HepG2 (cell line): Measurements from ENCODE around the gene GDF9. TPM values are rescaled to one million over a fixed set of nuclear protein-coding genes. Genes with fewer than 3 reads are reported as not detected.

Experiments
- TEAD2 ChIP-seq: sonication (generic); formaldehyde crosslinking; IDR thresholded peaks from 2 replicates; pipeline ENCODE4 v1.9.0; 2021; ENCODE audit warnings: missing genetic modification reagents
- polyA plus RNA-seq, 8 experiments: library from polyadenylated mRNA; depleted of rRNA in 3 of 8; stranded (reverse) in 7 of 8; unstranded in 1 of 8; fragments of >200 nt; fragmentation: Illumina TruSeq in 4 of 8; extraction: Trizol in 4 of 8; gene quantifications; 2 replicates each; pipeline versions ENCODE4 v1.2.1 to v1.2.3, GENCODE V29; 2011 to 2016; ENCODE audit warnings: low read depth in 4 of 8, missing spikeins in 1 of 8, mixed read lengths in 1 of 8; ENCODE audit not compliant: insufficient read depth in 1 of 8
- total RNA-seq, 5 experiments: library from RNA; depleted of rRNA; stranded (reverse); fragments of >200 nt; fragmentation: Illumina TruSeq; extraction: Trizol; gene quantifications; 2 replicates each; pipeline ENCODE4 v1.2.3, GENCODE V29; 2016; ENCODE audit warnings: low read depth in 1 of 5
- TF ChIP-seq, protein P1 (sequence below), 2 experiments: fragments of 450-650 bp in 1 of 2; sonication (generic) in 1 of 2; formaldehyde crosslinking in 1 of 2; IDR thresholded peaks; 2 replicates each; pipeline versions ENCODE4 v1.6.1 to v1.8.0; 2016 to 2022; ENCODE audit warnings: antibody characterized with exemption in 1 of 2, mild to moderate bottlenecking in 1 of 2, missing genetic modification reagents in 1 of 2
- TF ChIP-seq, protein P2 (sequence below): IDR thresholded peaks from 2 replicates; pipeline ENCODE4 v1.6.1; 2016; ENCODE audit warnings: low read depth

Gene GDF9
- total and polyA plus RNA-seq, 2 of the 13 experiments (the other 11 are each of a cell fraction or from before 2014, with no cell fraction given) = 0.33 to 0.38 TPM

DNA sequence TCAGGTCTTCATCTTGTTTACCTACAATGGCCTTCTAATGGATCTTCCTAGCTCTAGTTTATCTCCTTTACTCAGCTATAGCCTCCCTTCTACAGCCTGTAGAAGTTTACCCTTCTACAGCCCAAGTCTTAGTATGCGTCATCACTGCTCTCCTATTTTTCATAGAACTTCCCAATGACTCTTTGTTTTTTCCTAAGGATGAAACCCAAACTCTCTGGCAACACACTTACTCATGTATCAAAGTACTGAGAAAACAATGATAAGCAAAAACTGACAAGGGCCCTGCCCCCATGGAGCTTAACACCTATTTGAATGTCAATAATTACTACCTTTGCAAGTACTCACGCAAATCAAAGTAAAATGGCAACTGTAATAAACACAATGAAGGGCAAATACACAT, 40.9 kb upstream of the GDF9 start (continued):
- TF ChIP-seq, protein P1, sequence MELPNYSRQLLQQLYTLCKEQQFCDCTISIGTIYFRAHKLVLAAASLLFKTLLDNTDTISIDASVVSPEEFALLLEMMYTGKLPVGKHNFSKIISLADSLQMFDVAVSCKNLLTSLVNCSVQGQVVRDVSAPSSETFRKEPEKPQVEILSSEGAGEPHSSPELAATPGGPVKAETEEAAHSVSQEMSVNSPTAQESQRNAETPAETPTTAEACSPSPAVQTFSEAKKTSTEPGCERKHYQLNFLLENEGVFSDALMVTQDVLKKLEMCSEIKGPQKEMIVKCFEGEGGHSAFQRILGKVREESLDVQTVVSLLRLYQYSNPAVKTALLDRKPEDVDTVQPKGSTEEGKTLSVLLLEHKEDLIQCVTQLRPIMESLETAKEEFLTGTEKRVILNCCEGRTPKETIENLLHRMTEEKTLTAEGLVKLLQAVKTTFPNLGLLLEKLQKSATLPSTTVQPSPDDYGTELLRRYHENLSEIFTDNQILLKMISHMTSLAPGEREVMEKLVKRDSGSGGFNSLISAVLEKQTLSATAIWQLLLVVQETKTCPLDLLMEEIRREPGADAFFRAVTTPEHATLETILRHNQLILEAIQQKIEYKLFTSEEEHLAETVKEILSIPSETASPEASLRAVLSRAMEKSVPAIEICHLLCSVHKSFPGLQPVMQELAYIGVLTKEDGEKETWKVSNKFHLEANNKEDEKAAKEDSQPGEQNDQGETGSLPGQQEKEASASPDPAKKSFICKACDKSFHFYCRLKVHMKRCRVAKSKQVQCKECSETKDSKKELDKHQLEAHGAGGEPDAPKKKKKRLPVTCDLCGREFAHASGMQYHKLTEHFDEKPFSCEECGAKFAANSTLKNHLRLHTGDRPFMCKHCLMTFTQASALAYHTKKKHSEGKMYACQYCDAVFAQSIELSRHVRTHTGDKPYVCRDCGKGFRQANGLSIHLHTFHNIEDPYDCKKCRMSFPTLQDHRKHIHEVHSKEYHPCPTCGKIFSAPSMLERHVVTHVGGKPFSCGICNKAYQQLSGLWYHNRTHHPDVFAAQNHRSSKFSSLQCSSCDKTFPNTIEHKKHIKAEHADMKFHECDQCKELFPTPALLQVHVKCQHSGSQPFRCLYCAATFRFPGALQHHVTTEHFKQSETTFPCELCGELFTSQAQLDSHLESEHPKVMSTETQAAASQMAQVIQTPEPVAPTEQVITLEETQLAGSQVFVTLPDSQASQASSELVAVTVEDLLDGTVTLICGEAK (IDR thresholded peaks at IDR 0.05) = no peak
- TF ChIP-seq, protein P1 (CRISPR knock-in tag; IDR thresholded peaks at IDR 0.05) = no peak
- no peak for TF ChIP-seq TEAD2 (CRISPR knock-in tag)
- TF ChIP-seq, protein P2, sequence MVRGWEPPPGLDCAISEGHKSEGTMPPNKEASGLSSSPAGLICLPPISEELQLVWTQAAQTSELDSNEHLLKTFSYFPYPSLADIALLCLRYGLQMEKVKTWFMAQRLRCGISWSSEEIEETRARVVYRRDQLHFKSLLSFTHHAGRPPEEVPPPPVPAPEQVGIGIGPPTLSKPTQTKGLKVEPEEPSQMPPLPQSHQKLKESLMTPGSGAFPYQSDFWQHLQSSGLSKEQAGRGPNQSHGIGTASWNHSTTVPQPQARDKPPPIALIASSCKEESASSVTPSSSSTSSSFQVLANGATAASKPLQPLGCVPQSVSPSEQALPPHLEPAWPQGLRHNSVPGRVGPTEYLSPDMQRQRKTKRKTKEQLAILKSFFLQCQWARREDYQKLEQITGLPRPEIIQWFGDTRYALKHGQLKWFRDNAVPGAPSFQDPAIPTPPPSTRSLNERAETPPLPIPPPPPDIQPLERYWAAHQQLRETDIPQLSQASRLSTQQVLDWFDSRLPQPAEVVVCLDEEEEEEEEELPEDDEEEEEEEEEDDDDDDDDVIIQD (CRISPR knock-in tag) = no peak
